HUES64 (cell line): ENCODE results near the gene SUPT3H.
"Not testable (repeated sequence)": the region's sequence is repeated elsewhere in the genome, so short reads cannot be mapped to it uniquely, and the experiment has no call there.

Source experiments
- H3K27ac ChIP-seq: 2 replicates; pipeline ENCODE4 v1.7.0; 2013; ENCODE audit warnings: low read depth, low read length, inconsistent platforms
- H3K27me3 ChIP-seq: 2 replicates; pipeline ENCODE4 v1.6.1; 2013; ENCODE audit warnings: mild to moderate bottlenecking, low read length; ENCODE audit not compliant: insufficient read depth
- H3K36me3 ChIP-seq: 2 replicates; pipeline ENCODE4 v1.6.1; 2013; ENCODE audit warnings: mild to moderate bottlenecking, low read length; ENCODE audit not compliant: insufficient read depth
- H3K4me1 ChIP-seq: 2 replicates; pipeline ENCODE4 v1.6.1; 2013; ENCODE audit warnings: mild to moderate bottlenecking, low read length, moderate library complexity; ENCODE audit not compliant: insufficient read depth
- H3K4me3 ChIP-seq: 2 replicates; pipeline ENCODE4 v1.5.1; 2013; ENCODE audit warnings: mild to moderate bottlenecking, low read length, moderate library complexity
- H3K9ac ChIP-seq: 2 replicates; pipeline ENCODE4 v1.6.1; 2013; ENCODE audit warnings: mild to moderate bottlenecking, low read depth, low read length
- H3K9me3 ChIP-seq: 2 replicates; pipeline ENCODE4 v1.6.1; 2013; ENCODE audit warnings: low read depth, low read length; ENCODE audit not compliant: insufficient read depth
- WGBS: fragments of 150-250, 120-280 bp; methylation state at CpG from one replicate; pipeline ENCODE4 v1.1.7; 2013; ENCODE audit warnings: missing lambda C conversion rate; 5-methylcytosine and 5-hydroxymethylcytosine counted together

The SUPT3H gene

DNA sequence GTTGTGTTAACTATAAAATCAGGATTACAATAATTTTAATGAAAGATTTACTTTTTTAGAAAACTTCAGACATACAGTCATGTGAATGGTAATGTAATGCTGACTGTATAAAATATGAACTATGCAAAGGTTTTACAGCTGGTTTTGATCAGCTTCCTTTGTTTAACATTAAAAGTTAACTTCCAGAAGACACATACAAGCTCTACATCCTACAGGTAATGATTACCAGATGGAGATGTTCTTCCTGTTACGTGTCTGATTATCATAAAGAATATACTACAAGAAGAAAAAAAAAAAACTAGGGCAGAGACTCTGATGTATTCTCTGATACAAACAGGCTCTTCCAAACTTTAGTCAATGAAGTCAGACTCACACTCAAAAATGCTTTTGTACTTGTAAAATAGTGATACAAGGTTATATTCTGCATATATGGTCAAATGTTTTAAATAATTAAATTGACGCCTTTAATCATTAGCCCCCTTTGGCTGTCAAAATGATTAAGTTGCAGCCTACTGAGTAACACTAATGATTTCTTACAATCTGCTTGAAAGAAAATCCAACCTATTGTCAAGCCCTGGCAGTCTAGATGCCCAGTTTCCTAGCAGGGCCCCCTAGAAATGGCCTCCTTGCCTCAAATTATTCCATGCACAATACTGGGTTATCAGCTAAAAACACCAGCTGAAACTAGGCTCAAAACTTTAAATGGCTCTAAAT is 301.4 kb downstream of the SUPT3H start:
- H3K27ac ChIP-seq, result no peak overlapping the region
- 0 out of 2 replicates have a peak, but pooled peaks cover 3% of the 10 kb centered on the region for H3K4me1 ChIP-seq
- H3K9ac ChIP-seq, result no peak overlapping the region
- no peaks in the 10 kb centered on the region for H3K36me3 ChIP-seq
- no peak overlapping the region for H3K4me3 ChIP-seq
- H3K9me3 ChIP-seq, result peaks cover 15% of the 10 kb centered on the region; the same call in 1 of the 2 replicates
- 90% methylated on average over 1 of the region's 2 CpGs for WGBS
- H3K27me3 ChIP-seq, result no peaks in the 10 kb centered on the region

DNA sequence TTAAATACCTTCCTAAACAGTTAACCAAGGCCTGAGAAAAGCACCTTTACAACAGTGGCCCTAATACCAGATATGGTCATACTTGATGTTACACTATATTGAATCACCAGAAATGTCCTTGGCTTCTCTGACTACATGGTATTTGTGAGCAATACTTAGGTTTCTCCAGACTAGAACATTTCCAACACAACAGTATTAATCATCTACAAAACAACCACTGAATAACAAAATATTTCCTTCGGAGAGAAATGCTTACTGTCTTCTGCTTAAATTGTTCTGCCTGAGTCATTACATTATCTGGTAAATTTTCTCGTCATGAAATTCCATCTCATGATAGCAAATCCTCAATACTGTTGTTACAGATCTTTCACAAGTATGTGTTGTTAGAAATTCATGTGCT is 302.5 kb downstream of the SUPT3H start:
- 0 out of 2 replicates have a peak, but pooled peaks cover 3% of the 10 kb centered on the region for H3K4me1 ChIP-seq
- no peaks in the 10 kb centered on the region for H3K27me3 ChIP-seq
- no peak overlapping the region for H3K27ac ChIP-seq
- H3K4me3 ChIP-seq, result no peak overlapping the region
- H3K36me3 ChIP-seq, result no peaks in the 10 kb centered on the region
- H3K9me3 ChIP-seq, result peaks cover 15% of the 10 kb centered on the region; the same call in 1 of the 2 replicates
- 89% methylated on average over 1 of the region's 2 CpGs for WGBS
- no peak overlapping the region for H3K9ac ChIP-seq

DNA sequence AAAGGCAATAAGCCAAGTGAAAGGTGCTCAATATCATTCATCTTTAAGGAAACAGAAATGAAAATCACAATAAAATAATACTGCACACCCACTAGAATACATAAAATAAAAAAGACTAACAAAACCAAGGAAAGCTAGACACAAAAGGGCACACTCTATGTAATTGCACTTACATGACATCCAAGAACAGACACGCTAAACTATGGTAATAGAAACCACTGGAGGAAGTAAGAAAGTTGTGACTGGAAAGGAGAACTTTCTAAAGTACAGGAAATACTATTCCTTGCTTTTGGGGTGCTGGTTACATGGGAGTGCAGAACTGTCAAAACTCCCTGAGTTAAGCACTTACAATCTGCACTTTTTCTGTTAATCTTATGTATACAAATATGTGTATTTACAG is 303.3 kb downstream of the SUPT3H start:
- Histone ChIP-seq H3K4me1 (0 out of 2 replicates have a peak, but pooled peaks cover 3% of the 10 kb centered on the region), H3K27ac (no peak overlapping the region), H3K36me3 (no peaks in the 10 kb centered on the region), H3K4me3 (no peak overlapping the region), H3K27me3 (no peaks in the 10 kb centered on the region), H3K9ac (no peak overlapping the region), H3K9me3 (peaks cover 12% of the 10 kb centered on the region; the same call in 1 of the 2 replicates)
- WGBS, result 100% methylated on average over 1 of the region's 1 CpG

DNA sequence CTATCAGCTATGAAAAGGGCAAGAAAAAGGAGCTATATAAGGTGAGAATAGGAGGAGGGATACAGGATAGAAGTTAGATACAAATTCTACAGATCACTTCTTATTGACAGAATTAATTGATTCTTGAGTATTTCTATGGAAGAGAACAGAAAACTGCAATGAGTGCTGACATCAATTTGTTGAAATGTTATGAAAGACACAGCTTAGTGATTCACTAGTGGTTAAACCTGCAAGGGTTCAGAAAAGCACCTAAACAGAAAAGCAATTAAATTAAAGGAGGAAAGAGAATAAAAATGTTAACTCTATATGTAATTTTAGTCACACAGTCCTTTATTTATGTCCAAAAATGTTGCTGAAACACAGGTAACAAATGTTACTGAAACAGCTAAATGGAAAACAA is 304.0 kb downstream of the SUPT3H start:
- H3K36me3 ChIP-seq, result no peaks in the 10 kb centered on the region
- H3K27ac ChIP-seq, result no peak overlapping the region
- H3K27me3 ChIP-seq, result no peaks in the 10 kb centered on the region

DNA sequence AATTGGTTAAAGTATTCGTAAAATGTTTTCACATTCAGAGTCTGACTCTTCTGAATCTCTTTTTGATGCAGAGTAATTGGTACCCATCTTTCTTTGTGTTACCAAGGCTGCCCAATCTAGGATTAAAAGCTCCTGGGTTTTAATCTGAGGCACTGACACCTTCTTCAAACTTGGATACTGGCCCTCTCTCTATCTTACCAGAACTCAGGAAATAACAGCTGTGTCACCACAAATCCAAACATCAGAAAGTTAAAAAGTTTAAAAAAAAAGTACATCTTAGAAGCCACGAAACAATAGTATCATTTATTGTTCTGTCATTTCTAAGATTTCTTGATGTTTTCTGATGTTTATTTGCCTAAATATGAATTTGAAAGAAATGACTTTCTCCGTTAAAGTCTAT is 305.1 kb downstream of the SUPT3H start:
- H3K9ac ChIP-seq, result no peak overlapping the region
- no peak overlapping the region for H3K27ac ChIP-seq
- H3K4me3 ChIP-seq, result no peak overlapping the region
- H3K9me3 ChIP-seq, result no peaks in the 10 kb centered on the region
- 0 out of 2 replicates have a peak, but pooled peaks cover 3% of the 10 kb centered on the region for H3K4me1 ChIP-seq
- H3K27me3 ChIP-seq, result no peaks in the 10 kb centered on the region
- no peaks in the 10 kb centered on the region for H3K36me3 ChIP-seq
- 92% methylated on average over 1 of the region's 3 CpGs for WGBS

More for the DNA sequence above, 304.0 kb downstream of the SUPT3H start:
- H3K4me3 ChIP-seq, result no peak overlapping the region
- H3K4me1 ChIP-seq, result 0 out of 2 replicates have a peak, but pooled peaks cover 3% of the 10 kb centered on the region
- no peak overlapping the region for H3K9ac ChIP-seq
- H3K9me3 ChIP-seq, result peaks cover 10% of the 10 kb centered on the region; the same call in 1 of the 2 replicates

DNA sequence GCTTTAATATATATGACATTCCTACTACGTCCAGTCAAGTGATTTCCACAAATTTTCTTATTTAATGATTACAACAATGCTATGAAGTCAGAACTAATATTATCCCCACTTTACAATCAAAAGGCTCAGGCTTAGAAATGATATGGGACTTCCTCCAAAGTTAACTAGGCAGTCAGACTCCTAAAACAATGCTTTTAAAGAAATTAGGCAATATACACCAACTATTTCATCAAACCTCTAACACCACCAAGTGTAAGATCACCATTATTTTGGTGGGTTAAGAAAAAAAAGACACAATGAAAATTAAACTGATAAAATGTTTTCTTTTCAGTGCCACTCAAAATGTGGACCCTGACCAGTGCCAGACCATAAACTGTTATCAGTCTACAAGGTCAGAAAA is 305.7 kb downstream of the SUPT3H start:
- Histone ChIP-seq H3K27ac (no peak overlapping the region), H3K9ac (no peak overlapping the region), H3K27me3 (no peaks in the 10 kb centered on the region), H3K9me3 (no peaks in the 10 kb centered on the region), H3K4me1 (0 out of 2 replicates have a peak, but pooled peaks cover 3% of the 10 kb centered on the region), H3K4me3 (no peak overlapping the region), H3K36me3 (no peaks in the 10 kb centered on the region)
- 100% methylated on average over 1 of the region's 1 CpG for WGBS

DNA sequence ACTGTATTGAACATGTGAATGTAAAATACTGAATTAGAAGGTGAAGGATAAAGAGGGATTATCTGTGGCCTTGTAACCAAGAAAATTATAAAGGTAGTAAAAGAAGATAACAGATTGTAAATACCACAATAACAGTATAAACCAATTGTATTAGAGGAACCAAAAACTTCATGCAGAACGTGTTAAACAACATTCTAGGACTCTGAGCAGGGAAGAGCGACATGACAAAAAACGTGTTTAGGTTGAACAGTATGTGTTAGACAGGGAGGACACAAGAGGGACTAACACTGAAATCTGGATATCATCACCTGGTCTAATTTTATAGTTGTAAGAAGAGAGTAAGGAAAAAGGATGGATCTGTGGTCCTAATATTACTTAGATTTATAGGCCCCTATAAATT is 308.6 kb downstream of the SUPT3H start:
- 95% methylated on average over 3 of the region's 3 CpGs for WGBS
- no peak overlapping the region for H3K27ac ChIP-seq
- H3K4me3 ChIP-seq, result no peak overlapping the region
- H3K27me3 ChIP-seq, result no peaks in the 10 kb centered on the region
- H3K9ac ChIP-seq, result no peak overlapping the region
- H3K9me3 ChIP-seq, result no peaks in the 10 kb centered on the region
- 0 out of 2 replicates have a peak, but pooled peaks cover 3% of the 10 kb centered on the region for H3K4me1 ChIP-seq
- H3K36me3 ChIP-seq, result no peaks in the 10 kb centered on the region

DNA sequence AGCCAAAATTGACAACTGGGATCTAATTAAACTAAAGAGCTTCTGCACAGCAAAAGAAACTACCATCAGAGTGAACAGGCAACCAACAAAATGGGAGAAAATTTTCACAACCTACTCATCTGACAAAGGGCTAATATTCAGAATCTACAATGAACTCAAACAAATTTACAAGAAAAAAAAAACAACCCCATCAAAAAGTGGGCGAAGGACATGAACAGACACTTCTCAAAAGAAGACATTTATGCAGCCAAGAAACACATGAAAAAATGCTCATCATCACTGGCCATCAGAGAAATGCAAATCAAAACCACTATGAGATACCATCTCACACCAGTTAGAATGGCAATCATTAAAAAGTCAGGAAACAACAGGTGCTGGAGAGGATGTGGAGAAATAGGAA is 310.3 kb downstream of the SUPT3H start:
- H3K36me3 ChIP-seq, H3K27ac ChIP-seq, H3K27me3 ChIP-seq, H3K9ac ChIP-seq, H3K4me3 ChIP-seq, H3K4me1 ChIP-seq, H3K9me3 ChIP-seq: not testable (repeated sequence)
- no CpG with 5 or more reads among the region's 1 CpG for WGBS

DNA sequence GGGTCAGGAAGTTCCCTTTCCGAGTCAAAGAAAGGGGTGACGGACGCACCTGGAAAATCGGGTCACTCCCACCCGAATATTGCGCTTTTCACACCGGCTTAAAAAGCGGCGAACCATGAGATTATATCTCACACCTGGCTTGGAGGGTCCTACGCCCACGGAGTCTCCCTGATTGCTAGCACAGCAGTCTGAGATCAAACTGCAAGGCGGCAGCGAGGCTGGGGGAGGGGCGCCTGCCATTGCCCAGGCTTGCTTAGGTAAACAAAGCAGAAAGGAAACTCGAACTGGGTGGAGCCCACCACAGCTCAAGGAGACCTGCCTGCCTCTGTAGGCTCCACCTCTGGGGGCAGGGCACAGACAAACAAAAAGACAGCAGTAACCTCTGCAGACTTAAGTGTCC is 315.1 kb downstream of the SUPT3H start:
- not testable (repeated sequence) for H3K9me3 ChIP-seq, H3K27me3 ChIP-seq, H3K36me3 ChIP-seq, H3K4me1 ChIP-seq
- WGBS, result 52% methylated on average over 15 of the region's 15 CpGs
- Histone ChIP-seq H3K4me3 (peak overlapping the region; percentile 45), H3K27ac (peak overlapping the region; percentile 52; the same call in 1 of the 2 replicates), H3K9ac (peak overlapping the region; percentile 70)

DNA sequence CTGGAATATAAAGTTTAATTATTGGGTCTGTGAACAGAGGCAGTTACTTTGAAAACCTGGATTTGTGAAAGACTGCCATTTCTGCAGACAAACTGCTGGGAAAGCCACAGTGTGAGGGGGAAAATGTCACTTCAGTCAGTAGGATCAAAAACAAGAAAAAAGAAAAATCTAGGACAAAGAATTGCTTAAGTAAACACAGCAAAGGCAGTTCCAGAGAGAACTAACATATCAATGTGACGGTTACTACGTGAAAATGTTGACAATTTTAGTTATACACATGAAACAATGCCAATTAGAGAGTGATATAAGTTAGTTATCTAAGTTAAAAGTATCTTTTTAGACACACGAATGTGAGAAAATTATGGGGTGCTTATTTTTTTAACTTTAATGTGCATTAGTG is 320.0 kb downstream of the SUPT3H start:
- H3K36me3 ChIP-seq, result no peaks in the 10 kb centered on the region
- 86% methylated on average over 3 of the region's 3 CpGs for whole genome bisulfite sequencing
- H3K4me3 ChIP-seq, result no peak overlapping the region
- H3K27ac ChIP-seq, result no peak overlapping the region
- H3K9me3 ChIP-seq, result no peaks in the 10 kb centered on the region; the same call in 1 of the 2 replicates
- no peak overlapping the region for H3K9ac ChIP-seq
- no peaks in the 10 kb centered on the region for H3K27me3 ChIP-seq
- peaks cover 21% of the 10 kb centered on the region for H3K4me1 ChIP-seq

DNA sequence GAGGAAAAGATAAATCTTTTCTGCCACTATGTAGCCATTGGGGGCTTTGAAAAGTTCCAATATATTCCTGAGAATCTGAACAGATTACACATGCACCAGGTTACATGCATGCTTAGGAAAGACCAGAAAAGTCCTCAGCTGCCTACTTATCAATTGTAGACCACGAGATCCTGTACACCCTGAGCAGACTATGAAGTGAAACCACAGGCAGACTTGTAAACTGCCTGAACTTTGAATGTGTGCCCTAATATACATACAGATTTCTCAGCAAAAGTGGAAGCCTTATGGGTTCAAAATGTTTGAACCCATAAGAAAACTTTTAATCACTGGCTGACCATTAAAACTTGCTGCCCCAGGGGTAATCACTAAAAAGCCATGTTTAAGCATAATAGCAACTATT is 323.1 kb downstream of the SUPT3H start:
- H3K9me3 ChIP-seq, result no peaks in the 10 kb centered on the region
- H3K4me1 ChIP-seq, result peaks cover 27% of the 10 kb centered on the region
- no peak overlapping the region for H3K27ac ChIP-seq
- H3K36me3 ChIP-seq, result no peaks in the 10 kb centered on the region
- H3K4me3 ChIP-seq, result no peak overlapping the region
- no peaks in the 10 kb centered on the region for H3K27me3 ChIP-seq
- no peak overlapping the region for H3K9ac ChIP-seq
- 86% methylated on average over 1 of the region's 1 CpG for WGBS
